Adipocyte (in vitro differentiated cells): Measurements from ENCODE around the gene PIGB.
"Not testable (repeated sequence)": the region's sequence is repeated elsewhere in the genome, so short reads cannot be mapped to it uniquely, and the experiment has no call there.

Experiments
- DNase-seq: peaks from one replicate; pipeline ENCODE4 v3.0.0-alpha.2; 2015; ENCODE audit warnings: low read depth
- H3K27me3 ChIP-seq: replicated peaks from 2 replicates; pipeline ENCODE4 v1.7.0; 2013; ENCODE audit warnings: mild to moderate bottlenecking, low read length, moderate library complexity; ENCODE audit not compliant: control insufficient read depth, insufficient read depth
- H3K36me3 ChIP-seq: 2 replicates; pipeline ENCODE4 v1.7.0; 2013; ENCODE audit warnings: low read length, mild to moderate bottlenecking, moderate library complexity; ENCODE audit not compliant: control insufficient read depth, insufficient read depth, severe bottlenecking
- H3K4me1 ChIP-seq: 2 replicates; pipeline ENCODE4 v1.7.0; 2013; ENCODE audit warnings: mild to moderate bottlenecking, low read length, moderate library complexity; ENCODE audit not compliant: control insufficient read depth, insufficient read depth
- H3K4me3 ChIP-seq: 2 replicates; pipeline ENCODE4 v1.7.0; 2013; ENCODE audit warnings: mild to moderate bottlenecking, low read length, moderate library complexity
- H3K9ac ChIP-seq: 2 replicates; pipeline ENCODE4 v1.7.0; 2013; ENCODE audit warnings: mild to moderate bottlenecking, low read length, moderate library complexity
- H3K9me3 ChIP-seq: 2 replicates; pipeline ENCODE4 v1.7.0; 2013; ENCODE audit warnings: mild to moderate bottlenecking, low read length, moderate library complexity; ENCODE audit not compliant: control insufficient read depth

Gene PIGB

GRCh38 chr15:55318588-55319494, at the start of gene PIGB, which contains the start of gene PIGBOS1:
TSS of gene PIGB (plus strand) at chr15:55319222. CDS start at chr15:55319251, 29 bp downstream.
TSS of gene PIGBOS1 (minus strand) at chr15:55319123. CDS start at chr15:55317792, 1,331 bp downstream.
- peak; percentile 93 for DNase-seq
- Histone ChIP-seq H3K4me1 (peaks cover 26% of the 10 kb centered on the region), H3K9me3 (no peaks in the 10 kb centered on the region), H3K36me3 (no peaks in the 10 kb centered on the region), H3K9ac (peak within 1 kb of the TSS; percentile 94), H3K4me3 (peak within 1 kb of the TSS; percentile 87), H3K27me3 (no peaks in the 10 kb centered on the region)

DNA sequence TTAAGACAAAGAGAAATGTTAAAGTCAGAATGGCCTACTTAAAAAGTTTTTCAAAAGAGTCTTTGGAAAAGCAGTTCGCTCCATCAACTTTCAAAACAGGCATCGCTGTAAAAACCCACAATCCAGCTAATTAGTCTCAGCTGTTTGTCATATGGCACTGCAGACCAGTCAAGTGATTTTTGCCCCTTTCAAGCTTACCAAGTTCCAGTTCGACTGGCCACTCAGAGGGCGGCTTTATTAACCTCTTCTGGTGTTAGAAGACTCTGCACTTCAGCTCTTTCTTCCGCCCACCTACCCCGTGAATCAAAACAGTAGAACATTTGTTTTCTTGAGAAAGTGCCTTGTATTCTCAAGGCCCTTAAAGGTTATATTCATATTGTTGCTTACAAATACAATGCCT, 48.7 kb upstream of the PIGB start:
- H3K4me3 ChIP-seq = no peak overlapping the region
- no peaks in the 10 kb centered on the region for H3K36me3 ChIP-seq
- DNase-seq = no peak
- H3K9me3 ChIP-seq = no peaks in the 10 kb centered on the region
- H3K4me1 ChIP-seq = peaks cover 8% of the 10 kb centered on the region
- H3K27me3 ChIP-seq = no peaks in the 10 kb centered on the region
- no peak overlapping the region for H3K9ac ChIP-seq

GRCh38 chr15:55276324-55276723, 42.7 kb upstream of the PIGB start:
- Histone ChIP-seq H3K36me3 (no peaks in the 10 kb centered on the region), H3K9ac (no peak overlapping the region)
- DNase-seq = no peak

DNA sequence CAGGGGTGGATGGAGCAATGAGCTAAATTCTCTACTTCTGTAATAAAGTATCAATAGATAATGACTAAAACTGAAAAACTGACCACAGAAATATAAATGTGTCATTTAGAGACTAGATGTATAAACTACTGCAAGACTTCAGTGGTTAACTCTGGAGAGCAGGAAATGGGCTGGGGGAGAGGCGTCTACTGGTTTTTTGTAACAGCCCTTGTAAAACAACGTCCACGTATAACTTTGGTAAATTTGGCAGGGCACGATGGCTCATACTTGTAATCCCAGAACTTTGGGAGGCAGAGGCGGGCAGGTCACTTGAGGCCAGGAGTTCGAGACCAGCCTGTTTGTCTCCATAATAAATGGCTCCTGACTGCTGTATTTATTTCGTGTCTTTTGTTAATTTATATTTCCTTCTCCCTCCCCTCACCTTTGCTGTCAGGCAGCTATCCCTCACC, 41.9 kb upstream of the PIGB start:
- no peak for DNase-seq
- Histone ChIP-seq H3K27me3 (no peaks in the 10 kb centered on the region), H3K4me1 (peaks cover 3% of the 10 kb centered on the region), H3K9ac (no peak overlapping the region), H3K4me3 (no peak overlapping the region), H3K9me3 (no peaks in the 10 kb centered on the region), H3K36me3 (no peaks in the 10 kb centered on the region)

More at GRCh38 chr15:55276324-55276723, 42.7 kb upstream of the PIGB start:
- H3K4me1 ChIP-seq = no peaks in the 10 kb centered on the region
- H3K27me3 ChIP-seq = no peaks in the 10 kb centered on the region
- H3K4me3 ChIP-seq = no peak overlapping the region
- H3K9me3 ChIP-seq = no peaks in the 10 kb centered on the region

GRCh38 chr15:55277715-55278114, 41.3 kb upstream of the PIGB start:
- no peak for DNase-seq
- Histone ChIP-seq H3K4me1 (peaks cover 9% of the 10 kb centered on the region), H3K36me3 (no peaks in the 10 kb centered on the region), H3K27me3 (no peaks in the 10 kb centered on the region), H3K9me3 (no peaks in the 10 kb centered on the region), H3K4me3 (no peak overlapping the region), H3K9ac (no peak overlapping the region)

GRCh38 chr15:55279100-55279745, 39.8 kb upstream of the PIGB start:
- Histone ChIP-seq H3K4me1 (peaks cover 11% of the 10 kb centered on the region), H3K9me3 (no peaks in the 10 kb centered on the region), H3K36me3 (no peaks in the 10 kb centered on the region), H3K27me3 (no peaks in the 10 kb centered on the region), H3K9ac (no peak overlapping the region), H3K4me3 (no peak overlapping the region)
- DNase-seq = no peak

DNA sequence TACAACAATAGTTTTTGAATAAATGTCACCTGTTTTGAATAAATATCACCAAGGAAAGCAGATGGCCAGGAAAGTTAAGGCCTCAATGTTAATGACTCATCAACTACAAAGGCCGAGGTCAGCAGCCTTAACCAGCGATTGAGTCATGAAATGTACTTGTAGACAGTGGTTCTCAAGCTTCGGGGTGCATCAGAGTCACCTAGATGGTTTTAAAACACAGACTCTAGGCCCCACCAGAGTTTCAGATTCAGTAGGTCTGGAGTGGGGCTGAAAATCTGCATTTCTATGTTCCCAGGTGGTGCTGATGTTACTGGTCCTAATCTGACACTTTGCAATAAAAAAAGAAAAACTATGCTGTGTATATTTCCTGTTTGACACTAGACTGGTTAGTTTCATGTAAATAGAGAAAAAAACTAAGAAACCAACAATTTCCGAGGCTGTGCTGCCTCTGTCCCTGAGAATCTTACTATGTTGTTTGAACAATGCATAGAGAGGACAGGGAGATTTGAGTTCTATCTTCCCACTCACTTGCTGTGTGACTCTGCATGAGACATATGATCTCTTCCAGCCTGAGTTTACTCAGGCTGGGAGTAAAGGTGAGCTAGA, 39.2 kb upstream of the PIGB start:
- Histone ChIP-seq H3K4me3 (no peak overlapping the region), H3K27me3 (no peaks in the 10 kb centered on the region), H3K4me1 (peaks cover 11% of the 10 kb centered on the region), H3K9me3 (no peaks in the 10 kb centered on the region), H3K36me3 (no peaks in the 10 kb centered on the region), H3K9ac (no peak overlapping the region)
- DNase-seq = peak; percentile 82

- DNase-seq, H3K9me3 ChIP-seq, H3K27me3 ChIP-seq, H3K4me3 ChIP-seq, H3K36me3 ChIP-seq, H3K9ac ChIP-seq: not testable (repeated sequence)
- peaks cover 11% of the 10 kb centered on the region for H3K4me1 ChIP-seq
Measured at GRCh38 chr15:55280589-55280988, 38.4 kb upstream of the PIGB start.

- H3K27me3 ChIP-seq = no peaks in the 10 kb centered on the region
- peaks cover 11% of the 10 kb centered on the region for H3K4me1 ChIP-seq
- H3K4me3 ChIP-seq = no peak overlapping the region
- no peaks in the 10 kb centered on the region for H3K9me3 ChIP-seq
- H3K36me3 ChIP-seq = no peaks in the 10 kb centered on the region
- no peak for DNase-seq
- H3K9ac ChIP-seq = no peak overlapping the region
Measured at GRCh38 chr15:55281517-55282228, 37.3 kb upstream of the PIGB start.

GRCh38 chr15:55282284-55282833, 36.7 kb upstream of the PIGB start:
- H3K9me3 ChIP-seq = no peaks in the 10 kb centered on the region
- no peaks in the 10 kb centered on the region for H3K36me3 ChIP-seq
- DNase-seq = peak; percentile 86
- peak overlapping the region; percentile 7 for H3K9ac ChIP-seq
- no peaks in the 10 kb centered on the region for H3K27me3 ChIP-seq
- peak overlapping the region; percentile 14 for H3K4me3 ChIP-seq
- peaks cover 11% of the 10 kb centered on the region for H3K4me1 ChIP-seq
